HepG2 (cell line): ENCODE measurements around the gene KCNK15. TPM values are rescaled to one million over a fixed set of nuclear protein-coding genes. Genes with fewer than 3 reads are reported as not detected.

Source experiments
- ATAC-seq: fragments of 200-7000 bp; cut with Tn5 transposase; 3 replicates; pipeline ENCODE4 v1.9.1; 2020; ENCODE audit warnings: mild to moderate bottlenecking, moderate library complexity
- BruUV-seq: library from RNA; stranded (reverse); fragments of 400-500 nt; replicated peaks from 2 replicates; lab custom pipeline; 2021; lab: Mats Ljungman, UMichigan
- CTCF ChIA-PET: fragments of 300-600 bp; formaldehyde crosslinking; extraction: SDS; loops from one replicate; lab custom pipeline; 2021; ENCODE audit warnings: low total read pairs, inconsistent platforms, low intra/inter-chr PET ratio; lab: Yijun Ruan, JAX
- POLR2A ChIA-PET: fragments of 350-600 bp; sonication (Branson Sonifier 250); formaldehyde crosslinking; loops from one replicate; lab custom pipeline; 2020; ENCODE audit warnings: antibody characterized with exemption, inconsistent platforms; lab: Yijun Ruan, JAX
- DNase-seq: peaks from one replicate; pipeline ENCODE4 v3.0.0-alpha.2; 2015; ENCODE audit warnings: low spot score
- FAIRE-seq: peaks from 3 replicates; lab custom pipeline; 2011; peaks lifted over from hg19 to GRCh38; lab: Jason Lieb, UNC
- H2AFZ ChIP-seq: one replicate; pipeline ENCODE4 v1.6.1; 2011; ENCODE audit warnings: low read length, inconsistent platforms
- H3K27ac ChIP-seq: fragments of 300-600 bp; 3 replicates; pipeline ENCODE4 v1.8.0; 2011; ENCODE audit warnings: mixed run types, mild to moderate bottlenecking, mixed read lengths, low read length, inconsistent platforms; ENCODE audit not compliant: insufficient read depth; ENCODE audit errors: extremely low read length
- H3K27me3 ChIP-seq, 2 experiments: fragments of 200-600 bp in 1 of 2; 2 replicates in 1 of 2; 3 replicates in 1 of 2; pipeline versions ENCODE4 v1.6.0 to v1.8.0; 2011; ENCODE audit warnings: low read length in 2 of 2, mild to moderate bottlenecking in 2 of 2, moderate library complexity in 2 of 2, inconsistent platforms in 1 of 2; ENCODE audit not compliant: insufficient read depth in 2 of 2, control insufficient read depth in 1 of 2
- H3K36me3 ChIP-seq, 2 experiments: fragments of 200-600 bp in 1 of 2; replicated peaks in 1 of 2; 2 replicates in 1 of 2; 3 replicates in 1 of 2; pipeline versions ENCODE4 v1.5.1 to v1.8.0; 2011; ENCODE audit warnings: low read length in 2 of 2, inconsistent platforms in 1 of 2; ENCODE audit not compliant: insufficient read depth in 2 of 2, control insufficient read depth in 1 of 2
- H3K4me1 ChIP-seq: 2 replicates; pipeline ENCODE4 v1.5.1; 2012; ENCODE audit warnings: low read length, inconsistent platforms; ENCODE audit not compliant: insufficient read depth
- H3K4me2 ChIP-seq: 2 replicates; pipeline ENCODE4 v1.6.0; 2011; ENCODE audit warnings: low read depth, low read length, inconsistent platforms
- H3K4me3 ChIP-seq, 3 experiments: fragments of 200-600 bp in 1 of 3; sonication (generic), shearing (Covaris generic) in 1 of 3; replicated peaks in 1 of 3; 2 replicates each; pipeline ENCODE4 v1.5.1; 2011 to 2016; ENCODE audit warnings: low read length in 3 of 3, inconsistent platforms in 2 of 3, low read depth in 2 of 3, mild to moderate bottlenecking in 2 of 3, control low read depth in 1 of 3, mixed read lengths in 1 of 3; ENCODE audit not compliant: insufficient read depth in 1 of 3
- H3K79me2 ChIP-seq: one replicate; pipeline ENCODE4 v1.6.1; 2011; ENCODE audit warnings: low read length, inconsistent platforms; ENCODE audit not compliant: insufficient read depth
- H3K9ac ChIP-seq: 2 replicates; pipeline ENCODE4 v1.6.0; 2011; ENCODE audit warnings: mild to moderate bottlenecking, low read depth, low read length, inconsistent platforms; ENCODE audit not compliant: insufficient read depth
- H3K9me3 ChIP-seq: 2 replicates; pipeline ENCODE4 v1.5.1; 2012; ENCODE audit warnings: mild to moderate bottlenecking, low read length
- H4K20me1 ChIP-seq: 2 replicates; pipeline ENCODE4 v1.6.0; 2011; ENCODE audit warnings: inconsistent platforms, mild to moderate bottlenecking, low read length, moderate library complexity; ENCODE audit not compliant: insufficient read depth
- ATF2 ChIP-seq: sonication (generic); formaldehyde crosslinking; IDR thresholded peaks from 2 replicates; pipeline ENCODE4 v1.4.0; 2020; ENCODE audit warnings: missing genetic modification reagents
- ATF6 ChIP-seq: sonication (generic); formaldehyde crosslinking; conservative IDR thresholded peaks from 2 replicates; pipeline ENCODE4 v1.4.0; 2020; ENCODE audit warnings: missing genetic modification reagents
- ATRX ChIP-seq: sonication (generic); formaldehyde crosslinking; IDR thresholded peaks from 2 replicates; pipeline ENCODE4 v1.4.0; 2020; ENCODE audit warnings: missing genetic modification reagents, borderline replicate concordance
- CEBPG ChIP-seq: IDR thresholded peaks from 2 replicates; pipeline ENCODE4 v1.6.1; 2016
- CHD4 ChIP-seq: fragments of 200-600 bp; sonication (generic); IDR thresholded peaks from 2 replicates; pipeline ENCODE4 v1.7.0; 2017; ENCODE audit warnings: mild to moderate bottlenecking, low read length, borderline replicate concordance
- DDIT3 ChIP-seq: sonication (generic); formaldehyde crosslinking; IDR thresholded peaks from 2 replicates; pipeline ENCODE4 v1.4.0; 2020; ENCODE audit warnings: mild to moderate bottlenecking, missing genetic modification reagents
- HNF1B ChIP-seq: sonication (generic); formaldehyde crosslinking; IDR thresholded peaks from 2 replicates; pipeline ENCODE4 v1.5.1; 2020; ENCODE audit warnings: mild to moderate bottlenecking, moderate library complexity, missing genetic modification reagents
- KDM6A ChIP-seq: IDR thresholded peaks from 2 replicates; pipeline ENCODE4 v1.6.1; 2016; ENCODE audit warnings: low read depth
- NFATC3 ChIP-seq: sonication (generic); formaldehyde crosslinking; IDR thresholded peaks from 2 replicates; pipeline ENCODE4 v1.5.1; 2020; ENCODE audit warnings: mild to moderate bottlenecking, missing genetic modification reagents
- SRSF1 ChIP-seq: fragments of 200-400 bp; formaldehyde crosslinking; optimal IDR thresholded peaks from 2 replicates; pipeline ENCODE3; 2017; ENCODE audit warnings: mild to moderate bottlenecking, low read depth, low read length, moderate library complexity
- TBX2 ChIP-seq: sonication (generic); formaldehyde crosslinking; IDR thresholded peaks from 2 replicates; pipeline ENCODE4 v1.5.0; 2020; ENCODE audit warnings: missing genetic modification reagents, mild to moderate bottlenecking, borderline replicate concordance
- TCF7 ChIP-seq: sonication (generic); IDR thresholded peaks from 2 replicates; pipeline ENCODE4 v1.6.1; 2016; ENCODE audit warnings: antibody characterized with exemption, low read depth
- YY1 ChIP-seq: IDR thresholded peaks from 2 replicates; pipeline ENCODE4 v1.6.1; 2011; ENCODE audit warnings: low read length, low read depth, moderate library complexity, mild to moderate bottlenecking; ENCODE audit not compliant: insufficient read depth, insufficient replicate concordance
- ZNF207 ChIP-seq: fragments of 450-650 bp; IDR thresholded peaks from 2 replicates; pipeline ENCODE4 v1.6.1; 2016; ENCODE audit warnings: antibody characterized with exemption, borderline replicate concordance
- ZNF362 ChIP-seq: sonication (generic); formaldehyde crosslinking; IDR thresholded peaks from 2 replicates; pipeline ENCODE4 v1.4.0; 2020; ENCODE audit warnings: missing genetic modification reagents, mild to moderate bottlenecking, borderline replicate concordance
- ZNF660 ChIP-seq: sonication (generic); formaldehyde crosslinking; IDR thresholded peaks from 2 replicates; pipeline ENCODE4 v1.5.1; 2020; ENCODE audit warnings: mild to moderate bottlenecking, low read depth, missing genetic modification reagents, borderline replicate concordance
- ZUFSP ChIP-seq: sonication (generic); formaldehyde crosslinking; IDR thresholded peaks from 2 replicates; pipeline ENCODE4 v1.9.0; 2021; ENCODE audit warnings: missing genetic modification reagents, mild to moderate bottlenecking, borderline replicate concordance
- WGBS: methylation state at CpG from one replicate; pipeline ENCODE4 v1.1.6; 2017; ENCODE audit warnings: low lambda C conversion rate; 5-methylcytosine and 5-hydroxymethylcytosine counted together
- in situ Hi-C: cut with HindIII; loops from 2 replicates; pipeline ENCODE4 v1.10.0; 2017; ENCODE audit warnings: low pct_unique_long_range_greater_than_20kb; ENCODE audit not compliant: extremely low pct_ligation_motif_present
- intact Hi-C: fragments of 100-400 bp; cut with micrococcal nuclease; formaldehyde crosslinking; loops from one replicate; pipeline ENCODE4 v1.10.0; 2022; ENCODE audit not compliant: unreplicated experiment
- polyA plus RNA-seq, 8 experiments: library from polyadenylated mRNA; depleted of rRNA in 3 of 8; stranded (reverse) in 7 of 8; unstranded in 1 of 8; fragments of >200 nt; fragmentation: Illumina TruSeq in 4 of 8; extraction: Trizol in 4 of 8; gene quantifications; 2 replicates each; pipeline versions ENCODE4 v1.2.1 to v1.2.3, GENCODE V29; 2011 to 2016; ENCODE audit warnings: low read depth in 4 of 8, missing spikeins in 1 of 8, mixed read lengths in 1 of 8; ENCODE audit not compliant: insufficient read depth in 1 of 8
- total RNA-seq, 5 experiments: library from RNA; depleted of rRNA; stranded (reverse); fragments of >200 nt; fragmentation: Illumina TruSeq; extraction: Trizol; gene quantifications; 2 replicates each; pipeline ENCODE4 v1.2.3, GENCODE V29; 2016; ENCODE audit warnings: low read depth in 1 of 5

KCNK15 gene
- total and polyA plus RNA-seq, 2 of the 13 experiments (the other 11 are each of a cell fraction or from before 2014, with no cell fraction given) = 0.03 TPM; not detected in 1

GRCh38 chr20:44727651-44728050 lies 18.0 kb upstream of the KCNK15 start:
- H2AFZ ChIP-seq = no peak overlapping the region
- H4K20me1 ChIP-seq = no peaks in the 10 kb centered on the region
- no peaks in the 10 kb centered on the region for H3K36me3 ChIP-seq
- H3K4me3 ChIP-seq = no peak overlapping the region
- POLR2A ChIA-PET = no interaction called here
- no peaks in the 10 kb centered on the region for H3K9me3 ChIP-seq
- in situ Hi-C loops (no loop called here), intact Hi-C loops (no loop called here)
- BruUV-seq = no TSS peak
- 40% methylated on average over 2 of the region's 2 CpGs for WGBS
- FAIRE-seq = no peak
- DNase-seq = no peak
- no peak overlapping the region for H3K4me2 ChIP-seq
- no peaks in the 10 kb centered on the region for H3K79me2 ChIP-seq
- no peak for ATAC-seq
- CTCF ChIA-PET = no interaction called here
- H3K27me3 ChIP-seq = peaks cover 0 to 29% of the 10 kb centered on the region in 2 experiments; a peak in 3 of 5 replicates
- no peaks in the 10 kb centered on the region for H3K4me1 ChIP-seq
- no peak overlapping the region for H3K27ac ChIP-seq
- no peak overlapping the region for H3K9ac ChIP-seq
- TF ChIP-seq HNF1B (CRISPR knock-in tag) (no peak), KDM6A (CRISPR knock-in tag) (no peak), ZUFSP (no peak), ZNF660 (no peak), ATF6 (no peak), YY1 (no peak), ZNF207 (no peak), TBX2 (CRISPR knock-in tag) (no peak), NFATC3 (CRISPR knock-in tag) (no peak), DDIT3 (CRISPR knock-in tag) (no peak), CEBPG (CRISPR knock-in tag) (no peak), SRSF1 (no peak), ATRX (CRISPR knock-in tag) (no peak), TCF7 (no peak), ZNF362 (no peak), CHD4 (no peak), ATF2 (CRISPR knock-in tag) (no peak)
